Myocyte (in vitro differentiated cells): Measurements from ENCODE around the gene ZNF777. TPM values are rescaled to one million over a fixed set of nuclear protein-coding genes. Genes with fewer than 3 reads are reported as not detected.
"Not testable (repeated sequence)": the region's sequence is repeated elsewhere in the genome, so short reads cannot be mapped to it uniquely, and the experiment has no call there.

ENCODE experiments used
- DNase-seq: peaks from one replicate; pipeline ENCODE4 v3.0.0-alpha.2; 2012; ENCODE audit warnings: low read depth
- total RNA-seq: library from RNA; depleted of rRNA; stranded (reverse); fragments of >200 nt; gene quantifications from 2 replicates; pipeline ENCODE4 v1.2.3, GENCODE V29; 2014

Gene ZNF777
- total RNA-seq, 1 donor from 2014 or later, result 14.5 TPM

- DNase-seq, result no peak
These were observed 5.5 kb downstream of the ZNF777 start for GRCh38 chr7:149455175-149455950.

GRCh38 chr7:149454750-149455149, 6.1 kb downstream of the ZNF777 start:
- no peak for DNase-seq

GRCh38 chr7:149454006-149454405, 6.9 kb downstream of the ZNF777 start:
- DNase-seq, result no peak

GRCh38 chr7:149450821-149451220, 10.0 kb downstream of the ZNF777 start:
- DNase-seq, result no peak

- DNase-seq, result no peak
These were observed 11.0 kb downstream of the ZNF777 start for GRCh38 chr7:149449897-149450296.

- DNase-seq, result no peak
These were observed 11.9 kb downstream of the ZNF777 start for GRCh38 chr7:149448961-149449360.

- DNase-seq, result not testable (repeated sequence)
These were observed 14.8 kb downstream of the ZNF777 start for GRCh38 chr7:149446026-149446425.

- DNase-seq, result no peak
These were observed 16.6 kb downstream of the ZNF777 start for GRCh38 chr7:149444287-149444686.

GRCh38 chr7:149443523-149443922, 17.3 kb downstream of the ZNF777 start:
- DNase-seq, result no peak

GRCh38 chr7:149442924-149443323, 17.9 kb downstream of the ZNF777 start:
- DNase-seq, result no peak

- no peak for DNase-seq
These were observed 20.6 kb downstream of the ZNF777 start for GRCh38 chr7:149440222-149440621.

GRCh38 chr7:149436358-149436757, 24.5 kb downstream of the ZNF777 start:
- DNase-seq, result no peak

GRCh38 chr7:149433124-149433523, 27.7 kb downstream of the ZNF777 start:
- DNase-seq, result no peak

- DNase-seq, result no peak
These were observed 28.7 kb downstream of the ZNF777 start for GRCh38 chr7:149432121-149432691.

- DNase-seq, result no peak
These were observed 29.3 kb downstream of the ZNF777 start for GRCh38 chr7:149431486-149432120.

GRCh38 chr7:149430192-149430591, 30.7 kb downstream of the ZNF777 start:
- no peak for DNase-seq

GRCh38 chr7:149427893-149428292, 33.0 kb downstream of the ZNF777 start:
- DNase-seq, result no peak

GRCh38 chr7:149427096-149427680, 33.7 kb downstream of the ZNF777 start:
- no peak for DNase-seq

GRCh38 chr7:149423449-149424110, 37.3 kb downstream of the ZNF777 start:
- no peak for DNase-seq

- DNase-seq, result no peak
These were observed 38.0 kb downstream of the ZNF777 start for GRCh38 chr7:149422914-149423301.

- DNase-seq, result no peak
These were observed 38.5 kb downstream of the ZNF777 start for GRCh38 chr7:149422162-149422913.
